ENCODE data around the gene TAS2R60.
"Not testable (repeated sequence)": the region's sequence is repeated elsewhere in the genome, so short reads cannot be mapped to it uniquely, and the experiment has no call there.

Gene TAS2R60

DNA sequence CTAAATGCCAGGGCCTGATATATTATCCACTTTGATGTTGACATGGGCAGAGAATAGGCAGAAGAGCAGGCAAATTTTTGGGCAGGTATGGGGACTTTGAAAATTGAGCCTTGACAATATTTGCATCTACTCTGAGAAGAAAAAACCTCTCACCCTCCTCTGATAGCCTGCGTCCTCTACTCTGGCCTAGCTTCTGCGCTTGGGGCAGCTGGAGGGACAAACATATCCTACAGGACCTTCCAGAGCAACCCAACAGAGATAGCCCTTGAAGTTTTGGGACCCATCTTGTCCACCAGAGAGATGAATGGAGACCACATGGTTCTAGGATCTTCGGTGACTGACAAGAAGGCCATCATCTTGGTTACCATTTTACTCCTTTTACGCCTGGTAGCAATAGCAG, at the start of gene TAS2R60:
Gene TAS2R60 (plus strand): TSS at position 301 of the 400 bp plus-strand sequence. CDS start 0 bp downstream, at position 301.
- no peak for DNase-seq

DNA sequence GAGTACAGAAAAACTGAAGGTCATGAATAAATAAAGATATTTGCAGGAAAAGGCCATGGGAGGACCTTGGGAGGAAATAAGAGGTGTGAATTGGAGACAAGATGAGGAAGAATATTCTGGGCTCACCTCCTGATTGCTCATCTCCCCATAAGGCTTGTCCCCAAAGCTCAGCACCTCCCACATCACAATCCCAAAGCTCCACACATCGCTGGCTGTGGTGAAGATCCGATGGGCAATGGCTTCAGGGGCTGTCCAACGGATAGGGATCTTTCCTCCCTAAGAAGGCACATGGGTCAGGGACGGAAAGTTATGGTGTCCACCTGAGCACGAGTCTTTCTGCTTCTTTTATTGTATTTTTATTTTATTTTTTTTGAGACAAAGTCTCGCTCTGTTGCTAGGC, 49.2 kb upstream of the TAS2R60 start:
- no peak for DNase-seq

- no peak for DNase-seq
Measured at GRCh38 chr7:143394777-143395176, 48.5 kb upstream of the TAS2R60 start.

GRCh38 chr7:143395187-143396149, 47.8 kb upstream of the TAS2R60 start:
- DNase-seq: no peak

GRCh38 chr7:143396182-143396581, 47.1 kb upstream of the TAS2R60 start:
- no peak for DNase-seq

DNA sequence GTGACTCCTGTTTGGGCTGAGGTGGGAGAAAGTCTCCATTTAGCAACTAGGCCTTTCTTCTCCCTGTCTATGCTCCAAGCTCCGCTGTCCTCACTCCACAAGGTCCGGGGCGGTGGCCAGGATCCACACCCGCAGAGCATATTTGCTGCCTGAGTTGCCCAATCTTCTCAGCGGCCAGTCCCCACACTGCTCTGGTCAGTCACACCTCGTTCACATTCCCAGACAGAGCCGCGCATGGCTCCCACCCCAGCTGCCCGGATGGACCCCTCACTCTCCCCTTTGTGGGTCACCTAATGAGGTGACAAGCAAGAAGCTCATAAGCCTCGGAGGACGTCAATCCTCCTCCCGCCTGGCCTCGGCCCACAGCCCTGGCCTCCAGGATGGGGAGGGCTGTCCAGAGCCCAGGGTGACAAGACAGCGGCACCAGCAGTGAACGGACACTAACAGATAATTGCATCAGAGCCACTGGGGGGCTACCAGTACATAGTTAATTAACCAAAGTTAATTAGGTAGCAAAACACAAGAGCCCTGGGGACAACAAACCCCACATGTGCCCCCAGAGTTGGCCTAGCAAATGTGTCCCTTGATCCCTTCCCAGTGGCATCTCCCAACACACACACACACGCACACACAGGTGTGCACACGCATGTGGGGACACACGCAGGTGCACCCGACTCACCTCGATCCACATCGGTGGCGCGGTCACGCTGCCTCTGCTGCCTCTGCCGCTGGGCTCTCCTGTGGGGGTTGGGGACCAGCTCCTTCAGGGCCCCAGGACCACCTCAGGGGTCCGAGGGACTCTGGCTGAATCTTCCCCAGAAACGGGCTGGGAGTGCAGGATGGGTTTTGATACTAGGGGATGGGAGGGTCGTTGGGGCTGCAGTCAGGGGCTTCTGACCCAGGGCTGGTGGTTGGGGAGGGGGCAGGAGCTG, 46.4 kb upstream of the TAS2R60 start:
- DNase-seq: no peak

GRCh38 chr7:143397710-143398530, 45.3 kb upstream of the TAS2R60 start:
- no peak for DNase-seq

GRCh38 chr7:143398616-143399015, 44.6 kb upstream of the TAS2R60 start:
- no peak for DNase-seq

- no peak for DNase-seq
Measured at GRCh38 chr7:143399151-143399550, 44.1 kb upstream of the TAS2R60 start.

GRCh38 chr7:143399642-143400041, 43.6 kb upstream of the TAS2R60 start:
- no peak for DNase-seq

DNA sequence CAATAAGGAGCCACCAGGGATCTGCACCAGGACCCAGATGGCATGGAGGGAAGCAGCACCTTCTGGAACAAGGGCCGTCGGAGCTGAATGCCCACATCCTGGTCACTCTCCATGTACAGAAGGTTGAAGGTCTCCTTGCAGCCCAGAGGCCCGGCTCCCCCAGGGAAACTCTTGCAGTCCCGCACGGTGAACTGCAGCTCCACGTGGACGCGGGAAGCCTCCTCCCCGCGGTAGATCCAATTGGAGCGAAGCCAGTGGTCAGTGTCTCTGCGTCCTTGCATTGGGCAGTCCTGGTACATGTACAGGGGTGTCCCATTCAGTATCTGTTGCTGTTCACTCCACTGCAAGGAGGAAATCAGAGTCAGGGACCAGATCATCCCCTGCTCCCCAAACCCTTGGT, 42.0 kb upstream of the TAS2R60 start:
- DNase-seq: no peak

GRCh38 chr7:143402233-143402632, 41.0 kb upstream of the TAS2R60 start:
- not testable (repeated sequence) for DNase-seq

DNA sequence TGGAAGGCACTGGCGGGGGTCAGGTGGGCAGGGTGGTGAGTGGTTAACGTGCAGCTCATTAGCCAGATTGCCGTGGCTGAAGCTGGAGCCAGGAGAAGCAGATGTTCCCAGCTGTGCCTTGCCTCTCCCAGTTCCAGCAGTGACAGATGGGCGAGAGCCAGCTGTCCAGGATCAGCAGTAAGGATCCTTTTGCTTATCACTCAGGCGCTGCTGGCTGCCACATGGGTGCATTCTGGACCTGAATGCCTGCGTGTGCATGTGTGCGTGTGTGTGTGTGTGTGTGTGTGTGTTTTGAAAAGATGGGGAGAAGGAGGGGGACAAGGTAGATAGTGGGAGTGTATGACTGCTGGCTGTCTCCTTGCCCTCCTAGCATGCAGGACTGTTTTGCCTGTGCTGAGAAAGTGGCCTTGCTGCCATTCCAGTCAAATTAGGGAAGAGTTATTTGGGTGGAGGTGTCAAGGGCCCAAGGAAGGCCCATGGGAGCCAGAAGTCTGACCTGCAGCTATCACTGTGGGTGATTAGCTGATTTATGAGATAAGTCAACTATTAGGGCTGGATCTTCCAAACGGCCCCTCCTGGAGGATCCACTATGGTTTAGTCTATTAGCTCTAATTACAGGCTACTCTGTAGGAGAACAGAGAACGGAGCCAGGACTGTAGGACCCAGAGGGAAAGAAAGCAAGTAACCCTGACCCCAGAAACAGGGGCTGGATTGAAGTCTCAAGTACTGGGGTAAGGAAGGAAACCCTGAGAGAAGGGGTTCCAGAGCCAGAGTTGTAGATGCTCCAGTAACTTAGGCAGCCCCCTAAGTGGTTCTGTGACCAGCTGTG, 37.9 kb upstream of the TAS2R60 start:
- DNase-seq: no peak

GRCh38 chr7:143406002-143406357, 37.3 kb upstream of the TAS2R60 start:
- no peak for DNase-seq

- DNase-seq: no peak
Measured at GRCh38 chr7:143407287-143408251, 35.7 kb upstream of the TAS2R60 start.

DNA sequence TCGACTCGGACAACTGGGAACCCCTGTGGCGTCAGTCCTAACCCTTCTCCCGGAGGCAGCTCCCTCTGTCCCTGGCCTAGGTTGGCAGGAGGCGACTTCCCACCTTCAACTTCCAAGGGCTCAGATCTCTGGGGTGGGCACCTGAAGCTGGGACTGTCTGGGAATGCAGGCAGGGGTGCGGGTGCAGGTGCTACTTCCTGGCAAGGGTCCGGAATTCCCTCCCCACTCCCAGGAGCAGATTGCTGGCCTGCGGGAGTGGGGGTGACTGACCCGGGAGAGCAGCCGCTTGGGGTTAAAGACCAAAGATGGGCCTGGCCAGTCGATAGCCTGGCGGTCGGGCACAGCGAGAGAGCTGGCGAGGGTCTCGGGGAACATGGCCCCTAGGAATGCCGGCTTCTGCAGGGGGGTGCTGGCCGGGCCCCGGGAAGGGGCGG, 35.0 kb upstream of the TAS2R60 start:
- no peak for DNase-seq

DNA sequence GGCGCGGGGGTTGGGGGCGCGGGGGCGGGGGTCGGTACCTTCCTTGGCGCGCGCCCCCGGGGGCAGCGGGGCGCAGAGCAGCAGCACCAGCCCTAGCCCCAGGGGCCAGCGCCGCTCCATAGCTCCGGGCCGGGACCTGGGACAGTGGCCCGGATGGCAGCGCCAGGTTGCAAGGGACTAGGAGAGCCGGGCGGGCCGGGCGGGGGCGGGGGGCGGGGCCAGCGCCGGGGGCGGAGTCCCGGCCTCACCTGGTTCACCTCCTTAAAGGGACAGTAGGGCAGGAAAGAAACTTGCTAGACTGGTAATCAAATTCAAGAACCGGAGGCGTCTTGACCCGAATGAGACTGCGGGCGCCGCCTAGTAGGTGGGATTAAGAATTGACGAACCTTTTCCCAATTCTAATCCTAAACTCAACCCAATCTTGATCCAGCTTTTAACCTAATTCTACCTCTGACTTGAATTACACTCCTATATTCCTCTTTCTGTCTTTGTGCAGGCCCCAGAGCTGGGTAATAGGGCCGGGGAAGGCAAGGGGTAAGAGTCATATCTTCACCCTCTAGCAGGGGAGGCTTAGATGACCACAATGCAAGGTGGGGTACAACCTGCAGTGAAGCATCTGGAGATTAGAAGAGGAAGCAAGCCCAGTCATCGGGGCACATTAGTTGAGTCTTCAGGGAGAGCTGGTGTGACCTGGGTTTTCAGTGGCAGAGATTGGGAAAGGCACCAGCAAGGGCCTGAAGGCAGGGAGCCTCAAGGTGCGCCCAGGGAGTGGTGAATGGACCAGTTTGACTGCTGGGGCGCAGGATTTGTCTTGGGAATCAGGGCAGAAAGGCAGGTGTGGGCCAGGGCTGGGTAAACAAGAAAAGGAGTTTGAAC, 34.3 kb upstream of the TAS2R60 start, which contains the start of gene EPHA1:
Gene EPHA1 (minus strand): TSS at position 171 of the 876 bp plus-strand sequence. CDS start 51 bp downstream, at position 120.
- DNase-seq: no peak

DNA sequence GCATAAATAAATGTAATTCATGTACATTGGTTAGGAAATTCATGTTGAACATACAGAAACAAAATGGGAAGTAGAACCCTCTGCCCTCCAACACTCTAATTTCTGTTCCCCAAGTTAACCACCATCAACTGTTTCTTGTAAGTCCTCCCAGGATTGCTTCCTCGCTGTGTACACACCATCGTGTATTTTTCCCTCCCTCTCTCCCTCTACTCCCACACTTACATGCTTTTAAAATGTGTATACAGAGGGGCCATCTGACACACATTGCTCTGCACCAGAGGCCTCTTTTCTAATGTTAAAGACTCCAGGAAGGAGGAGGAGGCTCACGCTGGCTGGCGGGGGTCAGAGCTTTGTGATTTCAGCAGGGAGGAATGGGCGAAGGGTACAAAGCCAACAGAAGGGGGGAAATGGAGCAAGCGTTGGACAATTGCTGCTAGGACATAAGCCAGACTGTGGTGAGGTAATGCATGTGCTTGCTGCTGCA, 32.7 kb upstream of the TAS2R60 start:
- no peak for DNase-seq
